Activated T-cell treated with anti-CD3 and anti-CD28 coated beads for 4 hours (primary cell): ENCODE measurements around the gene AK1.
A peak's percentile ranks its signal among the peaks of the same experiment; 100 is the strongest.

Source experiments
- DNase-seq: peaks from one replicate; pipeline ENCODE4 v3.0.0-alpha.2; 2020

Gene AK1

DNA sequence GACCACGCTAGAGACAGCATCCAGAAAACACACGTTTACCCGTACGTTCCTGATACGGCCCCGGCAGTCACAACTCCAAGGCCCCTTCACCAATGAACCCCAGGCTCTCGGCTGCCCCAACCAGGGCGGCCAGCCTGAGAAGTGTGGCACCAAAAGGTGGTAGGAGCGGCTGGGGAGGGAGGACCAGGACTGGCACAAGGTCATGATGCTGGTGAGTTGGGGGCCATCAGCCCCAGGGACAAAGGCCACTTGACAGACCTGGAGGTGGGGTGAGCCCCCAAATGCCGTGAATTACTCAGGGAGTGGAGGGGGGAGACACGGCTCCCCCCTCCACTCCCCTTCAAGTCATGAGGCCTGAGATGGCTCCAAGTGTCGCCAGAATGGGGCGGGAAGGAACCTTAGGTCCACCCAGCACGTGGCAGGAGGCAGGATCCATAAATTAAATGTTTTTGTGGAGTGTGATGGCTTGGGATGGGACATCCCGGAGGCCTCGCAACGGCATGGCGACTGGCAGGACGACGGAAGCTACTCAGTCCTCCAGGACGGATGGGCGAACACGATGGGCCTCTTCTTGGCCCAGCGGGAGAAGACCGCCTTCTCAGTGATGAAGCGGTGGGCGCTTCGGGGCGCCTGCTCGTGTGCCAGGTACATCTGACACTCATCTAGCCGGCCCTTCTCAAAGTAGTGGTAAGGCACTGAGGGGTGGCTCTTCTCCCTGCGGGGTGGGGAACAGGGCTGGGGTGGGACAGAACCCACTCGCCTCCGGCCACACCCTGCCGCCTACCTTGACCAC lies 30.6 kb upstream of the AK1 start:
- DNase-seq, result no peak

DNA sequence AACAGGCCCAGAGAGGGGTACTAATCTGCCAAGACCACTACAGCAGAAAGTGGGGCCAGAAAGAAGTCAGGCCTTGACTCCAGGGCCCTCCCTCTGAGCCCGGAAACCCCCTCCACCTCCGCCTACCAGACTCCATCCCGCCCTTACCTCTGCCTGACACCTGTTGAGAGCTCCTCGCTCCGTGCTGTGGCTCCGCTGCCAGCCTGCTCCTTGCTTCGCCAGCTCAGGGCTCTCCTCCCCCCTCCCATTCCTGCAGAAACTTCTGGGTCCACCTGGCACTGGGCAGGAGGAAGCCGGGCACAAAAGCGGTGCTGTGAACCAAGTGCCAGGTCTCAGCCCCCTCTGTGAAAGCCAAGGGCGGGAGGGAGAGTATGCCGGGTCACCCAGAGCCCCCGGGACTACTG lies 28.3 kb upstream of the AK1 start:
- peak; percentile 44 for DNase-seq

DNA sequence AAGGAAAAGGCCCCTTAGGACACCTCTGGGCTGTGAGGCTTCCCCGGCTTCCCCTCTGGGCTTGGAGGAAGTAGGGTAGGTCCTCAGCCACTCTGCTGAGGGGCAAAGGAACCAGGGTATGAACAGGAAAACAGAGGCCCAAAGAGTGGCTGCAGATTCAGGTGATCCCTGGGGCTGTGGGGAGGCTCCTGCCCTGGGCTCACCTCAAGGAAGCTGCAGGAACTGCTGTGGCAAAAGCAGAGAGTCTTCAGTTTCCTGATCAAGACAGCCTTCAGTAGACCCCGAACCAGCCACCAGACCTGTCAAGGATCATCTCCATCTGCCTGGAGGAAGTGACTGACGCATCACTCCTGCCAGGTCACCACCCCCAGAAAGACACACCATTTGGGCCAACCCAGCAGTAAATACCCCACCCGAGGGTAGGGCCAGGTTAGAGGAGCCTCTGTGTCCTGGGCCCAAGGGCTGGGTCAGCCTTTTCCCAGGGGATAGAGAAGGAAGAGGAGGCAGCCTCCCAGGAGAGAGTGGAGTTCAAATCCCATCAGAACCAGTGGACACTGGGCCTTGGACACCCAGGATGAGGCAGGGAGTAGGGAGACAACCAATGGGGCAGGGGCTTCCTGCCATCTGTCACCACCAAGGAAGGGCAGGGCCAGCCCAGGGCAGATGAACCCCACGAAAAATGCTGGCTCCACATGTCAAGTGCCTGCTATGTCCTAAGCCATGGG lies 27.7 kb upstream of the AK1 start:
- no peak for DNase-seq

DNA sequence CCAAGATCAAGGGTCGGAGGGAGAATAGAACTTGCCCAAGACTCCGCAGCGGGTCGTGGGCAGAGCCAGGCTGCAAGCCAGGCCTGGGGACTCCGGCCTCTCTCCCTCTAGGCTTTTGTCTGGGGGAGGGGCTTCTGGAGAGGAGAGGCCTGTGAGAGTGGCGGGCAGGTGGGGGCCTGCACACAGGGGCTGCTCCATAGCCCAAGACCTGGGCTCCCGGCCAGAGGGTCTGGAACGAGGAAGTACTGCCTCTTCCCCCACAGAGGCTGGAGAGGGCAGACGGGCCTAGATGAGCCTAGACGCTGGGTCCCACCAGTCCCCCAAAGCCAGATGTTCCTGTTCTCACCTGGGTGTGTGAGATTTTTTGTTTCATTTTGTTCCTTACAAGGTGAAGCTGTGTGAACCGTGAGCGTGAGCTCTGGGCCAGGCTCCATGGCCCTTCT lies 27.1 kb upstream of the AK1 start:
- no peak for DNase-seq

DNA sequence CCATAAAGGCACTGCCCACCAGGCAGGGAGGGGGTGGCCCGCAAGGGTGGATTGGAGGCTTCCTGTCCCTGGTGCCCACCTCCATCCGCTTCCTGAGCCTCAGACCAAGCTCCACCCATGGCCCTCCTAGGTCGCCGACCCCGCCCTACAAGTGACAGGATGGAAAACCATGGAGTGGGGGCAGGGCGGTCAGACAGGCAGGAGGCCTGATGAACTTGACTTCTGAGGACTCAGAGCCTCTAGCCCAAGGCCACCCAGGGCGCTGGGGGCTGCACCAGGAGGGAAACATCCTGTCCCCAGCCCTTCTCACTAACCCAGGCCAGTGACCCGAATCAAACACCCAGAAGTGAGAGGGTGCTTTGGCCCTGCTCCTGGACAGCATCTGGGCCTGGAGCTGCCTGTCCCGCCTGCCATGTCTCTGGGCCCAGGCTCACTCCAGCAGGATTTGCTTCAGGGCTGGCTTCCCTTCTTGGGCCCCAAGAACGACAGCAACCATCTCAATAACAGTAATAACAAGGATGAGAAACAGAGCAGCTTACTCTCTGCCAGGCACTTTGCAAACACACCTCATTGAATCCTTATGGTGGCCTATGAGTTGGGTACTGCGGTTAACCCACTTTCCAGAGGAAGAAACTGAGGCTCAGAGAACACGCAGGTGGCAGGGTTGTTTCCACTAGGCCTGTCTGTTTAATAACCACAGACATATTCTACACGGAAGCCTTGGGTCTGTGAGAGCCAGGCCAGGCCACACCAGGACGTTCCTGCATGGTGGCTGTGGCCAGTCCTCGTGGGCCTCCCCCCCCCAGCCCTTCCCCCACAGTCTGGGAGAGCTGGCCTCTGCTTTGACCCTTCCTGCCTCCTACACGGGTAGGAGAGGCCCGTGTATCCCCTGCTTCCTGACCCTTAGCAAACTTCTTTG lies 26.3 kb upstream of the AK1 start:
- no peak for DNase-seq

DNA sequence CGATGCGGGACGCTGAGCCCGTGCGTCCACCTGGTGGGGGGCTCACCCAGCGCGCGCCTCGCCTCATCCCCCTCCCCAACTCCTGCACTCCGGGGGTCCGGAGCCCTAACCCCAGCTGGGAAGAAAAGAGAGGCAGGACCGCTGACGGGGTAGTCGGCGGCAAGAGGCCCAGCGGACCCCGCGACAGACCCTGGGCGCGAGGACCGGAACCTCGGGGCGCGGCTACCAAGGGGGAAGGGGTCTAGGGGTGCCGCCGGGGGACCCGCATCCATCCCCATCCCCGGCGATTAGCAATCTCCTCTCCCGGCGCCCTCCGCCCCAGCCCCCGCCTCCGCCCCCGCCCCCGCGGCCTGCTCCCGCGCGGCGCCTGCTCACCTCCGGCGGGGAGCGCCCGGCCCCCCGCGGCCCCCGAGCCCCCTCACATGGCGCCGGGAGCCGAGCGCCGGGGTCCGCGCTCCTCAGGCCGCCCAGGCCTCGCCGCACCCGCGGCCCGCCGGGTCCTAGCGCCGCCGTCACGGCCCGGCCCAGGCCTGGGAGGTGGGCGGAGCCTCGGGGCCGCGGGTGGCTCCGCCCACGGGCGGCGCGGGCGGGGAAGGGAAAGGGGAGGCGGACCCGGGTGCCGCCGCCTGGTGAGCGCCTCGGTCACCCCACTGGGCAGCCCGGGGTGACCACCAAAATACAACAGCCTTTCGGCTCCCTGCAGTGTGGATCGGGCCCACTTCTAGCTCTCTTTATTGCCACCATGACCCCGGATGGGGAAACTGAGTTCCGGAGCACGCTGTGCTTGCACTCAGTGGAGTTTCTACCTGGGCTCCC lies 21.9 kb upstream of the AK1 start, which contains the start of gene ST6GALNAC6:
Gene ST6GALNAC6, minus strand, starts transcription at position 476 of the 816 bp plus-strand sequence. CDS start 1,622 bp downstream, outside the sequence.
- peak; percentile 59 for DNase-seq

DNA sequence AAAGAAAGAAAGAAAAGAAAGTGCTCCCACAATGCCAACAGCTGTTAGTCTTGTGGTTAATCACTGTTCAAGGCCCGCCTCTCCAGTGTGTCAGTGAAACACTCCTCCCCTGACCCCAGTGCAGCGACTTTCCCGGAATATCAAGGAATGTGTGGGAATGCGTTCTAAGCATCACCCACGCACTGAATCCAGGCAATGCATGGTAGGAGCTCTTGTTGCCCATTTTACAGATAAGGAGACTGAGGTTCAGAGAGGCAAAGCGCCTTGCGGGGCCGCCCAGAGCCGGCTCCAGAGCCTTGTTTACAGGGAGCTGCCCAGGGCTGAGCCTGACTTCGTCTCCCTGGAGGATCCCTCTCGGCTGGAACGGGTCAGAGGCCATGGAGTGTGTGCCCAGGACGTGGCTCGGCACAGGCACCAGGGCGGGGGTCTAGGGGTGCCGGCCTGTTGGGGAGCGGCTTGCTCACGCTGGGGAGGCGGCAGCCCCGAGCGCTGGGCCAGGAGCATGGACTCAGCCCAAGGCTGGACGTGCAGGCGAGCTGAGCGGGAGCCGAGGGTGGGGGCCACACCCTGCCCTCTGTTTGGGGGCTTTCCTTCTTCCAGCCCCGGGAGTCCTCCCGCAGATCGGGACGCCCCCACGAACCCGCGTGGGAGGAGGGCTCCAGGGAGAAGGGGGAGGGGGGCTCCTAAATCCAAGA lies 21.1 kb upstream of the AK1 start:
- no peak for DNase-seq

DNA sequence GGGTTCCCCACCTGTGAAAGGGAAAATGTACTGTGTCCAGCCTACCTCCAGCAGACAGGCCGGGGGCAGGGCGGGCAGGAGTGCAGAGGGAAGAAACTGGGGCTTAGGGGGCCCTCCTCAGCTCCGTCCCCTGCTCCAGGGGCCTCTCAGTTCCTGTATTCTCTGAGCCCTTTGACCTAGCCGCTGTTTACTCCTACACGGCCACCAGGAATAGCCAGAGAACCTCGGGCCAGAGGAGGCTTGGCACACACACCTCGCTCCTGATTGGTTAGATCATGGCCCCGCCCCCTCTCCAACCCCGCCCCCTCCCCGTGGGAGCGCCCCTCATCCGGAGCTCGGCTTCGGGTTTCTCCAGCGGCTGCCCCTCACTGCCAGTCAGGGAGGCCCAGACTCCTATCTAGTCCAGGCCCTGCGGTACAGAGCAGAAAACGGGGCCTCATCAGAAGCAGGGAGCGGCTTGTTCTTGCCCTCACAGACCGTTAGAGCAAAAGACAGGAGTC lies 19.8 kb upstream of the AK1 start:
- DNase-seq, result no peak

DNA sequence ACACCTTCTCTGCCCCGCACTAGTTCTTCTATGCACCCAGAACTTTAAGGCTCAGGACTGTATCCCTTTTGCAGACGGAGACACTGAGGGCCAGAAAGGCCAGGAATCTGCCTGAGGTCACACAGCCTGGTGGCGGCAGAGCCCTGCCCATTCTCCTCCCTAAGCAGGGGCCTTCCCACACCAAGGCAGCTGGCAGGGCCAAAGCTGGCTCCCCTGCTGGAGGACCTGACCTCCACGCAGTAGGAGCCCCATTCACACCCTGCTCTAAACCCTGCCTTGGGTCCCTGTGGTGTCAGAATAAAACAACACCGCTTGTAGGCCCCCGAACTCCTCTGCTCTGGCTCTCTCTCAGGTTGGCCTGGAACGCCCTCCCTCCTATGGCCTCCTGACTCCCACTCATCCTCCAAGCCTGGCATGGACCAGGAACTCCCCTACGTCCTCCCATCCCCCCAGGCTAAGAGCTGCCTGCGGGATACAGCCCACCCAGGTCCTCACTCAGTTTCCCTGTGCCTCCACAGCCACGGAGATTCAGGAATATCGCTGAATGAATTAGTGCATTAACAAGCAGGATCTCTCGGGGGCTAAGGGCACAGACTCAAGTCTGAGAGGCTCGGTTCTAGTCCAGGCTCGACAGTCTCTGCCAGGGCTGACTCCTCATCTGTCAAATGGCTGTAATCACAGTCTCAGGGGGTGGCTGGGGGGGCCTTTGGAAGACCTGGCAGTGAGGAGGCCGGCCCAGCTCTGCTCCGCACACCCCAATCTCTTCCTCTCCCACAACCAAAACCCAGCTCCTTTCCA lies 19.1 kb upstream of the AK1 start:
- no peak for DNase-seq

DNA sequence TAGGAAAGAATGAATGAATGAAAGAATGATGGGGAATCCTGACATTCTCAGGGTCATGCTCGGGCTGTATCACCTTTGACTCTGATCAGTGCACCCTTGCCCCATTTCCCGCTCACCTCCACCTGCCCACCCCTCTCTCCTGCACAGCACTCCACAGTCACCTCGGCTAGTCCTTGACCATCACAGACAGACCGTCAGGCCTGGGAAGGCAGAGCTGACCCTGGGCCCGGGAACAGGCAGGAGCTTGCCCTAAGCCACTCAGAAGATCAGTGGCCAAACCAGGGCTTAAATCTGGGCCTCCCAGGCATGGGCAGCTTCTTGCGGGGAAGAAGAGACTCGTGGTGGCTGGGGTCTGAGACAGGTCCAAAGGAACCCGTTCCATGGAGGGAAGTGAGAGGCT lies 18.3 kb upstream of the AK1 start:
- no peak for DNase-seq

DNA sequence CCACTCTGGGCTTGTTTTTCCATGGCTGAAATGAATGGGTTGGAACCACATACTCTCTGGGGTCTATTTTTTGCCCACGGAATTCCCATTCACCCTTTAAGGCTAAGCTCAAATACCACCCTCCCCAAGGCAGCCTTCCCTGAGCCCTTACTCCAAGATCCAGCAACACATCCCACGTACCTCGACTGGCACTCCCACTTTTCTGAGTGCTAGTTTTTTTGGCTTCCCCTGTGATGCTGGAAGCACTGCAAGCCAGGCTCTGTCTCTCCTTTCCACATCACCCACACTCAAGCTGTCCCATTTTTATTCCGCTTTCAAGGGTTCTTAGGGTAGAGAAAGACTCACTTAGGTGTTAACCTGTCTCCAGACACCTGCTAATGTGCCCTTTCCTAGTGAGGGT lies 15.9 kb upstream of the AK1 start:
- DNase-seq, result no peak

DNA sequence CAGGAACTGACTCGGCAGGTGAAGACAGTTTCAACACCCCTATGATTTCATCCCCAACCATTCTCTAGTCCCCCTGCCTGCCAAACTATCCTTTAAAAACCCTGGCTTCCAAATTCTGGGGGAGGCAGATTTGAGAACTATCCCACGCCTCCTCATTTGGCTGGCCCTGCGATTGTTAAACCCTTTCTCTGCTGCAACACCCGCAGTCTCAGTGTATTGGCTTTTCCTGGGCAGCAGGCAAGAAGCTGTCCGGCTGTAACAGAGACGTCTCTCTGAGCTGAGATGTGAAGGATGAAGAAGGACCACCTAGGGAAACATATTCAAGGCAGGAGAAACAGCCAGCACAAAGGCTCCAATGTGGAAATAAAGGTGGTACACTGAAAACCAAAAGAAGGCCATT lies 15.4 kb upstream of the AK1 start:
- no peak for DNase-seq

DNA sequence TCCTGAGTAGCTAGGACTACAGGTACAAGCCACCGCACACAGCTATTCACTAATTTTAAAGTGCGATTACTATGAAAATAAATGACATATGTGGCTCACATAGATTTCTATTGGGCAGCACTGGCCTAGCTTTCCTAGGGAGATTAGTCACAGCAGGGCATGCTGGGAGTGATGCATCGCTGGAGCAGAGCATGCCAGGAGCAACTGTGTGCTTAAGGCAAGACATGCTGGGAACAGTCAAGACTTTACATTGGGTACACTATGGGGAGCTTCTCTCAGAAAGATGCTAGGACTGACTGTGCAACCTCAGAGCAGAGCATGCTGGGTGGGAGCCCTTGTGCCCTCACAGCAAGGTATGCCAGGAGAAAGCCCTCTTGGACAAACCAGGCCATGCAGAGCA lies 12.6 kb upstream of the AK1 start:
- no peak for DNase-seq

DNA sequence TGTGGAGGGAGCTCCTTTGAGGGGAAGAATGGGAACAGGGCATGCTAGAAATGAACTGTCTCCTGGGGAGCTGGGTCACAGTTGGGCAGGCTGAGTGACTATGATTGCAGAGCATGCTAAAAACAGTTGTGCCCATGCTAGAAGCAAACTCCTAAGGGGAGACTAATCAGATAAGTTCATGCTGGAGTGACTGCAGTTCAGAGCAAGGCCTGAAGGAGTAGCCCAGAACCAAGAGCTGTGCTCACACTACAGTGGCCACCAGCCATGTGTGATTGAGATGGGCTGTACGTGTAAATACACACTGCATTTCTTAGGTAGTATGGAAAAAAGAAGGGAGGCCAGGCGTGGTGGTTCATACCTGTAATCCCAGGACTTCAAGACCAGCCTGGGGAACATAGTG lies 10.3 kb upstream of the AK1 start:
- no peak for DNase-seq

DNA sequence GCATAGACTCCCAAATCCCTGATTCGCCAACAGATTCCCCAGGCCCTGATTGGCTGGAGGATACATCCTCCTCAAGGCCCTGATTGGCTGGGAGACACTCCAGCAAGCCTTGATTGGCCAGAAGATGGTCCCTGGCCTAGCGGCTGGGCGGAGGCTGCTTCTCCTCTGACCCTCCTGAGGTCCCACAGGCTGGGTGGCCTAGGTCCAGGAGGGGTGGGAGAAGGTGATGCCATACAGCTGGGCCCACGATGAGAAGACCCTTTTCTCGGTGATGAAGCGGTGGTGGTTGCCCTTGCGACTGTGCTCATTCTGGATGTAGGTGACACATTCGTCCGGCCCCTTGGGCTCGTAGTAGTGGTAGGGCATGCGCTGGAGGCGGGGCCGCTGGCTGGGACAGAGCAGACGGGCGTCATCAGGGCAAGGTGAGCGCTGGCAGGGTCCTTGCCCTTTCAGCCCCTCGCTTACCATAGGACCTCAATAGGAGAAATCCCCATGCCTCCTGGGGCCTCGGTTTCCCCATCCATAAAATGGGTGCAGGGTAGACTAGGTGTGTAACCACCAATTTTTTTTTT lies 9.0 kb upstream of the AK1 start:
- no peak for DNase-seq

DNA sequence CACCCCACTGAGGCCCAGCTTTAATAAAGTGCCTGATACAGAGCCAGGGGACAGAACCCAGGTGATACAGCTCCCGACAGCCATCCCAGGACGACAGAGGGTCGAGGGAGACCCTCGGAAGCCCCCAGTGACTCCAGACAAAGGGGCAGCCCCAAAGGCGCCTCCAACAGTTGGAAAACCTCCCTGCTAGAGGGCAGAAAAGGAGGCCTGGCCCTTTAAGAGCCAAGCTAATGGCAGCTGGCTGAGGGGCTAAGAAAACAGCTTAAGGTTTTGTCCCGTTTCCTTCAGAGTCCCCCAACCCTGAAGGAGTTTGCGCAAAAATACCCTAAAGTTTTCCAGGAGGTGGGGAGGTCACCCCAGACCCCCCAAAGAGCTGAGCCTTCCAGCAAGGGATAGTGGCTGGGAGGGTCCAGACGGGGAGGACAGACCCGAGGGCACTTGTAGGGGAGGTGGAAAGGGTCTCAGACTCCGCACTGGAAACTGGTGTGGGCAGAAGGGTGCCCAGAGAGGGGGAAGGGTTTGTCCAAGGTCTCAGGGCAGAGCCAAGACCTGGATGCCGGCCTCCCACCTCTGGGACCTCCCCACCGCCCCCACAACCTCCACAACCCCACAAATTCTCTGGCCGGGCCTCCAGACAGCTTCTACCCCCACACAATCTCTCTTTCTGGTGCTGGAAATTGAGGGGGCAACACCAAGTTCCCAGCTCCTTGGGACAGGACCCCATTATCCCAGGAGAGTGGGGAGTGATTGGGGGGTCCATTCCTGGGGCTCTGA lies 8.2 kb upstream of the AK1 start:
- no peak for DNase-seq

DNA sequence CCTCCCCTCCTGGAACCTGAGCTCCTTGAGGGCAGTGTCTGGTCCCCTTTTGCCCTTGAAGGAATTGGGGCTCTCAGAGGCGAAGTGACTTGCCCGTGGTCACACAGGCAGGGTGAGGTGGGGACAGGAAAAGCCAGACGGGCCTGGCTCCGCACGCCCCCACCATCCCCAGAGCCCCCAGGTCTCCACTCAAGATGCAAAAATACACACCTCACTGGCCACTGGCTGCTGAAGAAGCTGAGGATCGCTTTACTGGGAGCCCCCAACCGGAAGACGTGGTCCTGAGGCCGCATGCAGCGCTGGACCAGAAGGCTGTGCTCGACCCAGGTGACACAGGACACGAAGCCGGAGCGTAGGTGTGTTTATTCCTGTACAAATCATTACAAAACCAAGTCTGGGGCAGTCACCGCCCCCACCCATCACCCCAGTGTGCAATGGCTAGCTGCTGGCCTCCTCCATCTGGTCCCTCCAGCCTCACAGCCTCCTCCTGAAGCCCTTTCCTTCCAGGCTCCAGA lies 7.6 kb upstream of the AK1 start:
- DNase-seq, result no peak

DNA sequence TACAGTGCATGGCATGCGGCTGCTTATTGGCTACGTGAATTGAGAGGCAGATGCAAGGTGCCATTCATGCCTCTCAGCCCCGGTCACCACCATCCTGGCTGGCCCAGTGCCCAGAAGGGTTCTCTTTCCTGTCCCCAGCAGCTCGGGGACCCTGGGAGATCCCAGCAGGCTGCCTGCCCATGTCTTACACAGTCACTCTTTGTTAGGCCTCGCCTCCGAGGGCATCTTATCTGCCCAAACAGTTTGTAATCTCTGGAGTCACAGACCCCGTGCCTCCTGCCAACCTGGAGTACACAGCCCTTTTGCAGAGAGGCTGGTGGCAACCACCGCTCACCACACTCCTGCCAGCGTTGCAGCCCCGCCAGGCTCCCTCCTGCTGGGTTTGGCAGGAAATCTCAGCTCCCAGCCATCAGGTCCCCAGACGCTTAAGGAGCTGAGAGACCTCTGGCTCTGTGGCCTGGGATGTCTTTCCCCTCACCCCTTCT lies 7.0 kb upstream of the AK1 start:
- no peak for DNase-seq

DNA sequence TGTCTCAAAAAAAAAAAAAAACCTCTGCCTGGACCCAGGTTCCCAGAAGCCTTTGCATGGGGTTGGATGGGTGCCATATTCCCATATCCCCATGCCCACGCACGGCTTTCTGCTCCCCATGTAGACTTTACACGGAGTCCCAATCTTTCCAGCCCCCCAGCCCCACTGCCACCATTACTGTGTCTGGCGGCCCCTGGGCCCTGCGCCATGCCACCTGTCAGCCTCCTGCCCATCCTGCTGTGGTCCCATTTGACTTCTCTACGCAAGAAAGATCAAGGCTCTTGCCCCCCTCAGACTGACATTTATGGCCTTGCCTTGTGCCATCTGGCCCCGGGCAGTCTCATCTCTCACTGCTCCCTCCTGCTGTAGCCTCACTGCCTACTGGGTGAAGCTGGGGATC lies 6.5 kb upstream of the AK1 start:
- DNase-seq, result no peak
